GM12875 (cell line): ENCODE results near the gene PGAP2.
A peak's percentile ranks its signal among the peaks of the same experiment; 100 is the strongest.
"Not testable (repeated sequence)": the region's sequence is repeated elsewhere in the genome, so short reads cannot be mapped to it uniquely, and the experiment has no call there.

Experiments
- H3K4me3 ChIP-seq: one replicate; pipeline ENCODE4 v1.5.1; 2011; ENCODE audit warnings: low read depth, low read length, control low read depth
- TF ChIP-seq, protein P1 (sequence below): IDR thresholded peaks from 2 replicates; pipeline ENCODE4 v1.5.1; 2011; ENCODE audit warnings: low read depth, mild to moderate bottlenecking, control low read depth, inconsistent platforms, low read length, moderate library complexity, borderline replicate concordance; ENCODE audit not compliant: insufficient read depth

PGAP2 gene

DNA sequence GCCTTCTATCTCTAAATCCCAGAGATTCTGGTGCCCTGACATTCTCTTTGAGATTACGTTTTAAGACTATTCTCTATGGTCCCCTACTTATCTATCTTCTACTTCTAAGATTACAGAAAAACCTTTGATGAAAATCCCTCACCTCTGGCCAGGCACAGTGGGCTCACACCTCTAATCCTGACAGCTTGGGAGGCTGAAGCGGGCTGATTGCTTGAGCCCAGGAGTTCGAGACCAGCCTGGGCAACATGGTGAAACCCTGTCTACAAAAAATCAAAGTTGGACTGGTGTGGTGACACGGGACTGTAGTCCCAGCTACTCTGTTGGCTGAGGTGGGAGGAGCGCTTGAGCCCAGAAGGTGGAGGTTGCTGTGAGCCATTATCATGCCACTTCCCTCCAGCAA is 25.4 kb upstream of the PGAP2 start:
- no peak overlapping the region for H3K4me3 ChIP-seq
- TF ChIP-seq, protein P1, sequence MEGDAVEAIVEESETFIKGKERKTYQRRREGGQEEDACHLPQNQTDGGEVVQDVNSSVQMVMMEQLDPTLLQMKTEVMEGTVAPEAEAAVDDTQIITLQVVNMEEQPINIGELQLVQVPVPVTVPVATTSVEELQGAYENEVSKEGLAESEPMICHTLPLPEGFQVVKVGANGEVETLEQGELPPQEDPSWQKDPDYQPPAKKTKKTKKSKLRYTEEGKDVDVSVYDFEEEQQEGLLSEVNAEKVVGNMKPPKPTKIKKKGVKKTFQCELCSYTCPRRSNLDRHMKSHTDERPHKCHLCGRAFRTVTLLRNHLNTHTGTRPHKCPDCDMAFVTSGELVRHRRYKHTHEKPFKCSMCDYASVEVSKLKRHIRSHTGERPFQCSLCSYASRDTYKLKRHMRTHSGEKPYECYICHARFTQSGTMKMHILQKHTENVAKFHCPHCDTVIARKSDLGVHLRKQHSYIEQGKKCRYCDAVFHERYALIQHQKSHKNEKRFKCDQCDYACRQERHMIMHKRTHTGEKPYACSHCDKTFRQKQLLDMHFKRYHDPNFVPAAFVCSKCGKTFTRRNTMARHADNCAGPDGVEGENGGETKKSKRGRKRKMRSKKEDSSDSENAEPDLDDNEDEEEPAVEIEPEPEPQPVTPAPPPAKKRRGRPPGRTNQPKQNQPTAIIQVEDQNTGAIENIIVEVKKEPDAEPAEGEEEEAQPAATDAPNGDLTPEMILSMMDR: no peak

DNA sequence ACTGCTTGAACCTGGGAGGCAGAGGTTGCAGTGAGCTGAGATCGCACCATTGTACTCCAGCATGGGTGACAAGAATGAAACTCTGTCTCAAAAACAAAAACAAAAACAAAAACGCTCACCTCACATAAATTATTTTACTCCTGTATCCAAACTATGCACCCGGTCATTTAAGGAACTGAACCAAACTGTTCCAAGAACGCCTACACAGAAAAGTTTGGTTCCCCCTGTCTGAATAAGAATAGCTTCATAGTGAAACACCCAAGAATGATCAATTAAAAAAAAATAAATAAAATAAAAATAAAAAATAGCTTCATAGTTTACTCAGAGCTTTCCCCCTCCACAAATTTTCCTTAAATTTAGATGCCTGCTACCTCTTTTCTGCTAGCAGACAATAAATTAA is 24.7 kb upstream of the PGAP2 start:
- TF ChIP-seq, protein P1: no peak
- H3K4me3 ChIP-seq: no peak overlapping the region

DNA sequence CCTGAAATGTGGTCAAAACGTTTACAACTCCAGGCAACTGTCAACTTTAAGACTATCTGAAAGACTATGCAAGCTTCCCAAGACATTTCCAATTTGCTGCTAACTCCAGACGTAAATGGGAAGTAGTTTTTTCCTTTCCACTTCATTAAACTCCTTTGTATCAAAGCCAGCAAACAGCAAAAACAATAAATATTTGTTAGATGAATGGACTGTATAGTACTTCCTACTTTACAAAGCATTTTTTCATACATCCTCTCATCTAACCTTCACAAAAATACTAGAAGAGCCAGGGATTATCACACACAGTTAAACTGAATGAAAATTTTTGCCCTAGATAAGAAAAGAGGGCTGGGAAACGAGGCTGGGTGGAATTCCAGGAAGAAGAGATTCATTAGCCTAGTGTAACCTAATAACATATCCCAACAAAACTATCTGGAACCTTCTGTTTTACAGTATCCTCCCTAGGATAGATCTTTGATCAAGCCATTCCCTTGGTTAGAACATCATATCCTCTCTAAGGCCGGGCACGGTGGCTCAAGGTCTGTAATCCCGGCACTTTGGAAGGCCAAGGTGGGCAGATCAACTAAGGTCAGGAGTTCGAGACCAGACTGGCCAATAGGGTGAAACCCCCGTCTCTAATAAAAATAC is 21.5 kb upstream of the PGAP2 start:
- no peak overlapping the region for H3K4me3 ChIP-seq
- TF ChIP-seq, protein P1: no peak

DNA sequence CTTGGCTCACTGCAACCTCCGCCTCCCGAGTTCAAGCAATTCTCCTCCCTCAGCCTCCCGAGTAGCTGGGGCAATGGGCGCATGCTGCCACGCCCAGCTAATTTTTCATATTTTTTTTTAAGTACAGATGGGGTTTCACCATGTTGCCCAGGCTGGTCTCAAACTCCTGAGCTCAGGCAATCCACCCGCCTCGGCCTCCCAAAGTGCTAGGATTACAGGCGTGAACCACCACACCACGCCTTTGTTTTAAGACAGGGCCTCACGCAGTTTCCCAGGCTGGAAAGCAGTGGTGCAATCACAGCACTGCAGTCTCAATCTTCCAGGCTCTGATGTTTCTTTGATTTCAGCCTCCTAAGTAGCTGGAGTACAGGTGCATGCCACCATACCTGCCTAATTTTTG is 14.0 kb upstream of the PGAP2 start:
- not testable (repeated sequence) for H3K4me3 ChIP-seq

DNA sequence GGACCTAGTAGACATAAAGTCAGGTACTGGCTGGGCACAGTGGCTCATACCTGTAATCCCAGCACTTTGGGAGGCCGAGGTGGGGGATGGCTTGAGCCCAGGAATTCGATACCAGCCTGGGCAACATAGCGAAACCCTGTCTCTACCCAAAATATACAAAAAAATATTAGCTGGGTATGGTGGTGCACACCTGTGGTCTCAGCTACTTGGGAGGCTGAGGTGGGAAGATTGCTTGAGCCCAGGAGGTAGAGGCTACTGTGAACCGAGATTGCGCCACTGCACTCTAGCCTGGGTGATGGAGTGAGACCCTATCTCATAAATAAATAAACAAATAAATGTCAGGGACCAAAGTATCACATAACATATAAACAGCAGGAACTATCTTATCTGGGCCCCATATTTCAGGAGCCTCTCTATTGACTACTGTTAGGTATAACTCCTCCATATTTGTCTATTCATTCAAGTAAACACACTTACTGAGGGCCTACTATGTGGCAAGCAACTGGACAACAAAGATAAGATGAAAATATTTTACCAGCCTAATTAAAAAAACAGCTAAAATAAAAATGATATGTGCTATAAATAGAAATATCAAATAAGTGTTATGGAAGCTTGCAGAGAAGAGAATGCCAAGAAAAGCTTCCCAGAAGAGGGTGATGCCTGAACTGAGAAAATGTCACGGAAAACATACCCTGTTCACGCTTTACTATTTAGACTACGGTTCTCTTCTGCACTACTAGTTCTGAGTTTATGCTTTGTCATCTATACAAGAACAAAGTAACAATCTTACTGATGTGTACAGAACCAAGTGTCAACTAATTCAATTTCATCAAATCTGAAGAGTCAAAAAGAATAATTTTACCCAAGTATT is 13.0 kb upstream of the PGAP2 start:
- H3K4me3 ChIP-seq: no peak overlapping the region
- TF ChIP-seq, protein P1: no peak

DNA sequence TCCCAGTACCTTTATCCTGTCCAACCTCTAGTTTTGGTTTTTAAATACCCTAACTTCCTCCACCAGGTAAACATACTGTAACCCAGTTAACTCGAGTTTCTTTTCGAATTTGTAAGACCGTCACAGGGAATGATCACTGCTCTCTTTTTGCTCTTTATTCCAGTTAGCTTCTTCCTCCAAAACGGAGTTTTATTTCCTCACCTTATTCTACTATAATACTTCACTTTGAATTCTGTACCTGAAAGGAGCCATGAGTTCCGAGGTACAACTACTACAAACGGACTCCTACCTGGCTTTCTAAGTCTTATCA is 12.4 kb upstream of the PGAP2 start:
- TF ChIP-seq, protein P1: no peak
- H3K4me3 ChIP-seq: no peak overlapping the region

DNA sequence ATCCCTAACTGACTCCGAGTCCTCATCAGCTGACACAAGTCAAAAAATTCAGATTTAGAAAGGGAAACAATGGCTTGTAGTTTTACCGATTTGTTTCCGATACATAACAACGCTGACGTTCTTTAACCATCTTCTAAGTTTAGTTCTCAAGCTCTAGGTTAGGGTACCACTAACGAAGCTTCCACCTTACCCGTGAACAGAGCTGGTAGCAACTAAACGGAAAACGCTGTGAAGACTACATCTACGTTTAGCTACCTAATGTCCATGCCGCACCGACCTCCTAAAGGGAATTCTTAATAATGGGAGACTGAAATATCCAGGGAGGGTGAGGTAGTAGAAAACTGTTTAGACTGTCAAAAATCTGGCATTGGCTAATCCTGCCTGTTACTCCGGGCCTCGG is 12.0 kb upstream of the PGAP2 start:
- TF ChIP-seq, protein P1: no peak
- peak overlapping the region; percentile 99 for H3K4me3 ChIP-seq
